HG03565 (cell line): Measurements from ENCODE around the gene FAM107A.

Experiments used
- ATAC-seq: cut with Tn5 transposase; IDR thresholded peaks from one replicate; pipeline ENCODE4 v1.9.1; 2021; ENCODE audit warnings: mild to moderate bottlenecking, moderate library complexity; ENCODE audit not compliant: unreplicated experiment

The FAM107A gene

GRCh38 chr3:58594117-58594516, 16.9 kb upstream of the FAM107A start:
- ATAC-seq, result no peak

- no peak for ATAC-seq
Observed at GRCh38 chr3:58591517-58592510, 14.6 kb upstream of the FAM107A start.

- no peak for ATAC-seq
Observed at GRCh38 chr3:58588030-58588614, 10.9 kb upstream of the FAM107A start.

- ATAC-seq, result no peak
Observed at GRCh38 chr3:58586776-58587192, 9.6 kb upstream of the FAM107A start.

- ATAC-seq, result no peak
Observed at GRCh38 chr3:58585994-58586393, 8.8 kb upstream of the FAM107A start.

- ATAC-seq, result peak; percentile 82
Observed at GRCh38 chr3:58585005-58585786, 8.0 kb upstream of the FAM107A start.

- no peak for ATAC-seq
Observed at GRCh38 chr3:58584690-58585004, 7.5 kb upstream of the FAM107A start.

- ATAC-seq, result no peak
Observed at GRCh38 chr3:58581328-58582091, 4.3 kb upstream of the FAM107A start.

GRCh38 chr3:58580826-58581327, 3.7 kb upstream of the FAM107A start:
- ATAC-seq, result no peak

- ATAC-seq, result no peak
Observed at GRCh38 chr3:58578873-58579272, 1.7 kb upstream of the FAM107A start.

- no peak for ATAC-seq
Observed at GRCh38 chr3:58576716-58577115, 475 bp downstream of the FAM107A start.

GRCh38 chr3:58575971-58576652, 1.1 kb downstream of the FAM107A start:
- ATAC-seq, result no peak

- ATAC-seq, result no peak
Observed at GRCh38 chr3:58574682-58575081, 2.5 kb downstream of the FAM107A start.

- no peak for ATAC-seq
Observed at GRCh38 chr3:58574106-58574505, 3.1 kb downstream of the FAM107A start.

GRCh38 chr3:58573640-58574039, 3.6 kb downstream of the FAM107A start:
- ATAC-seq, result no peak

GRCh38 chr3:58572634-58573230, 4.5 kb downstream of the FAM107A start:
- no peak for ATAC-seq

- ATAC-seq, result no peak
Observed at GRCh38 chr3:58572013-58572633, 5.1 kb downstream of the FAM107A start.

- no peak for ATAC-seq
Observed at GRCh38 chr3:58570851-58571250, 6.3 kb downstream of the FAM107A start.
